NCI-H2227 treated with DMSO at 0.1 percent for 48 hours (cell line): ENCODE data around the gene MLXIPL.
"Not testable (repeated sequence)": the region's sequence is repeated elsewhere in the genome, so short reads cannot be mapped to it uniquely, and the experiment has no call there.

Experiments used
- DNase-seq: peaks from one replicate; lab custom pipeline; 2025; lab: John Stamatoyannopoulos, UW

The MLXIPL gene

DNA sequence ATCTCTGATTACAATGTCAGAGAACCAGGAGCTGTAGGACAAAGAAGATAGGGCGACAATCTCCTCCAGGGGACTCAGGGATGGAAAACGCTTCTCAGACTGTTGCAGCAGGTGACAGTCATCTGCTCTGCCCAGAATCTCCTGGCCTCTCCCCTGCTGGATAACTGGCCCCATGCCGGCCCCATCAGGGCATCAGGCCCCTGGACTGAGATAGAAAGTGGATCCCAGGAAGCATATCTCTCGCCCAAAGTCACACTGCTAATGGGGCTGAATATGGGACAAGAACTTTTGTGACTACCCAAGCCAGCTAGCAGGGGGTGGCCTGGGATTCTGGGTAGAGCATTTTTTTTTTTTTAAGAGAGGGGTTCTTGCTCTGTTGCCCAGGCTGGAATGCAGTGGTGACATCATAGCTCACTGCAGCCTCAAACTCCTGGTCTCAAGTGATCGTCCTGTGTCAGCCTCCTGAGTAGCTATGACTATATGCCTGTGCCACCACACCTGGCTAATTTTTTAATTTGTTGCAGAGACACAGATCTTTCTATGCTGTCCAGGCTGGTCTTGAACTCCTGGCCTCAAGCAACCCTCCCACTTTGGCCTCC lies 20.5 kb upstream of the MLXIPL start:
- no peak for DNase-seq

DNA sequence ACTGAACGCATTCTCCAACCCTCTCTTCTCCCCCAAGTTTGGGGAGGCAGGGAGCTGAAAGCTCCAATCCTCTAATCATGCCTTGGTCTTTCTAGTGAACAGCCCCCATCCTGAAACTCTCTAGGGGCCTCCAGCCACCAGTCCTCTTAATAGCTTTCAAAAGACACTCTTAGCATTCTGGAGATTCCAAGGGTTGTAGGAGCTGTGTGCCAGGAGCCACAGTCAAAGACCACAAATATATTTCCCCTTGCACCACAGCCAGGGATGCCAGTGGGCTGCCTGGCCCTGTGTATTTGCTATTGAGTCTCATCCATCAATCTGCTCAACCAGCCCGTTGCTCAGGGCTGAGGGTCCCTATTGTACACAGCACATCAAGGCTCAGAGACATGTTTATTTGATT lies 18.5 kb upstream of the MLXIPL start:
- no peak for DNase-seq

DNA sequence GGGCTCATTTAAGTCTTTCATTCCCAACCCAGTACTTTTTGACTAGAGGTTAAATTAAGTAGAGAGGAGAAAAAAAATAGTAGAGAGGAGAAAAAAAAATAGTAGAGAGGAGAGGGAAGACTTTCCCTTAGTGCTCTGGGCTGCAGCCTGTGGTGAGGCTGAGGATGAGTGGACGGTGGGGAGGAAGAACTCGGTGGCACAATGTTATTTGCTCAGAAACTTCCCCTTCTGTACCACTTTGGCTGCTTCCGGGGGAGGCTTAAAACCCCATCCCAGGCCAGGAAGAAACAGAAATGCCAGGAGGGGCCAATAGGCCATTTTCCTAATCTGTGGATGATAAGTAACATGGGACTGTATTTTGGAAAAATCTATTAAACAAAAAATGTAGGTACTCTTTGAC lies 14.6 kb upstream of the MLXIPL start:
- DNase-seq: no peak

GRCh38 chr7:73635428-73636200 lies 11.3 kb upstream of the MLXIPL start:
- no peak for DNase-seq

GRCh38 chr7:73633844-73634243 lies 9.5 kb upstream of the MLXIPL start:
- DNase-seq: no peak

DNA sequence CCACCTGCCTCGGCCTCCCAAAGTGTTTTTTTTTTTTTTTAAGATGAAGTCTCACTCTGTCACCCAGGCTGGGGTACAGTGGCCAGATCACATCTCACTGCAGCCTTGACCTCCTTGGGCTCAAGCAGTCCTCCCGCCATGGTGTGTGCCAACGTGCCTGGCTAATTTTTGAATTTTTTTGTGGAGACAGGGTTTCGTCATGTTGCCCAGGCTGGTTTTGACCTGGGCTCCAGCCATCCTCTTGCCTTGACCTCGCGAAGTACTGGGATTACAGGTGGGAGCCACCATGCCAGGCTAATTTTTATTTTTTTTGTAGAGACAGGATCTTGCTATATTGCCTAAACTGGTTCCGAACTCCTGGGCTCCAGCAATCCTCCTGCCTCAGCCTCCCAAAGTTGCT lies 9.0 kb upstream of the MLXIPL start:
- DNase-seq: no peak

- DNase-seq: no peak
These were observed 7.2 kb upstream of the MLXIPL start for GRCh38 chr7:73631558-73631957.

GRCh38 chr7:73628504-73628903 lies 4.2 kb upstream of the MLXIPL start:
- no peak for DNase-seq

DNA sequence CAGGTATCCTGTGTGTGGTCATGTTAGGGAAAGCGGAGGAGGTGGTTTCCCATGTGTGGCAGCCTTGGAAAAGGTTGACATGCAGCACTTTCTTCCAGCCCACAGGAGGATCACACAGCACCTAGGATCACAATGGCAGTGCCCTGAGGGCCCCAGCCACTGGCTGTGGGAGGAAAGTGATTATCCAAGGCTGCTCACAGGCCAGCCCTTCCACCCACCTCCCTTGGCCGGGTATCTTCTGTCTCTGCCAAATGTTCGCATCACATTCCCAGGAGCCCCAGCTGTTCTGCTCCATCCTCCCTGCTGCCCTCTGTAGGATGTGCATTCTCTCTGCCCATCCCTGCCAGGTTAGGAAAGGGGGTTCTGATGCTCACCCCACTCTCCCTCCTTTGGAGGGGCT lies 2.5 kb upstream of the MLXIPL start:
- DNase-seq: no peak

DNA sequence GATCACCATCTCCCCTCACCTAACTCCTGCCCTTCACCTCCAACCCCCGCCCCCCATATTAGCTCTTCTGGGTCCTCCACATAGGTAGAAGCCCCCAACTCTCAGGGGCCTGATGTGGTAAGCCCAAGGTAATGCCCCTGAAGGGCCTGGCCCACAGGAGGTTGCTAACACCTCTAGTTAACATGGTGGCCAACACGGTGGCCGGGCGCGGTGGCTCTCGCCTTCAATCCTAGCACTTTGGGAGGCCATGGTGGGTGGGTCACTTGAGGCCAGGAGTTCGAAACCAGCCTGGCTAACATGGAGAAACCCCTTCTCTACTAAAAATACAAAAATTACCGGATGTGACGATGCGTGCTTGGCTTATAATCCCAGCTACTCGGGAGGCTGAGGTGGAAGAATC lies 954 bp upstream of the MLXIPL start:
- no peak for DNase-seq

GRCh38 chr7:73624669-73625001 lies 313 bp upstream of the MLXIPL start:
- DNase-seq: no peak

GRCh38 chr7:73622909-73623797 lies 1.2 kb downstream of the MLXIPL start:
- no peak for DNase-seq

DNA sequence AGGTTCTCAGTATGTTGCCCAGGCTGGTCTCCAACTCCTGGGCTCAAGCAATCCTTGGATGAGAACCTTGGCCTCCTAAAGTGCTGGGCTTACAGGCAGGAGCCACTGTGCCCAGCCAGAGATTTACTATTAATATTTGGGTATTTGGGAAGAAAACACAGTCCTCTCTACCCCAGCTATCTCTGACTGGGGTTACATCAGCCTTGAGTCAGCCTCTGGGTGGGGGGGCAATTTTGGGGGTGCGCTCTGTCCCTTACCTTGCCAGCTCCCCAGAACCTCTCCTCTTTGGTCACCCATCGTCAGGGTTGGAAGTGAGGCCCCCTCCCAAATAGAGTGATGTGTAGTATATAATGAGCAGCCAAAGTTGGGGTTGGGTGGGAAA lies 1.8 kb downstream of the MLXIPL start:
- DNase-seq: no peak

DNA sequence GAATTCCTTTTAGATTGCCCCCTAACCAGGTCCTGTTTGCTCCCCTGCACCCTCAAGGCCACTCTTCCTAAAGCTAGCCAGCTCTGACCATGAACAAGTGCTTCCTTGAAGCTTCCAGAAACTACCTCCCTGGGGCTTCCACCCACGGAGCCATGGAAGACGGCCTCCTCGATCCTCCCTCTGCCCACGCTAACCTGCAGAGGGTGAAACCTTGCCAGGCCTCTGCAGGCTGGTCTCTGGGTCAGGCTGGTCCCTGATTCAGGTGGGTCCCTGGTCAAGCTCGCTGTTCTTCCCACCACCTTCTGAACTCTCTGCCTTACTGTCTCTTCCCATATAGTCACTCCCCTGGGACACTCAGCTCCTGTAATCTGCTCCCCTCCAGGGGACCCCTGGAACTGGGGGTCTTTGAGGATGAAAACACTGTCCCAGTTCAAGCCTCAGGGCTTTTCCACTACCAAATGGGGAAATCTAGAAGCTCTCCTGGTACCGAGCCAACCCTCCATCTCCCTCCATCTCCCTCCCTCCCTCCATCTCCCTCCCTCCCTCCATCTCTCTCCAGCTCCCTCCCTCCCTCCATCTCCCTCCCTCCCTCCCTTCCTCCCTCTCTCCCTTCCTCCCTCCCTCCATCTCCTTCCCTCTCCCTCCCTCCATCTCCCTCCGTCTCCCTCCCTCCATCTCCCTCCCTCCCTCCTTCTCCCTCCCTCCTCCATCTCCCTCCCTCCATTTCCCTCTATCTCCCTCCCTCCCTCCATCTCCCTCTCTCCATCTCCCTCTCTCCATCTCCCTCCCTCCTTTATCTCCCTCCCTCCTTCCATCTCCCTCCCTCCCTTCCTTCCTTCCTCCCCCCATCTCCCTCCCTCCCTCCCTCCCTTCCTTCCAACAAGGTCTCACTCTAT lies 2.9 kb downstream of the MLXIPL start:
- DNase-seq: no peak

DNA sequence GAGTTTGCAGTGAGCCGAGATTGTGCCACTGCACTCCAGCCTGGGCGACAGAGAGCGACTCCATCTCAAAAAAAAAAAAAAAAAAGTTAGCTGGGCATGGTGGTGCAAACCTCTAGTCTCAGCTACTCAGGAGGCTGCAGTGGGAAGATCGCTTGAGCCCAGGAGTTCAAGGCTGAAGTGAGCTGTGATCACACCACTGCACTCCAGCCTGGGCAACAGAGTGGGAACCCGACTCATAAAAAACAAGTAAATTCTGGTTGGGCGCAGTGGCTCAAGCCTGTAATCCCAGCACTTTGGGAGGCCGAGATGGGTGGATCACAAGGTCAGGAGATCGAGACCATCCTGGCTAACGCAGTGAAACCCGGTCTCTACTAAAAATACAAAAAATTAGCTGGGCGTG lies 4.9 kb downstream of the MLXIPL start:
- DNase-seq: not testable (repeated sequence)

- no peak for DNase-seq
These were observed 5.8 kb downstream of the MLXIPL start for GRCh38 chr7:73618538-73618937.

DNA sequence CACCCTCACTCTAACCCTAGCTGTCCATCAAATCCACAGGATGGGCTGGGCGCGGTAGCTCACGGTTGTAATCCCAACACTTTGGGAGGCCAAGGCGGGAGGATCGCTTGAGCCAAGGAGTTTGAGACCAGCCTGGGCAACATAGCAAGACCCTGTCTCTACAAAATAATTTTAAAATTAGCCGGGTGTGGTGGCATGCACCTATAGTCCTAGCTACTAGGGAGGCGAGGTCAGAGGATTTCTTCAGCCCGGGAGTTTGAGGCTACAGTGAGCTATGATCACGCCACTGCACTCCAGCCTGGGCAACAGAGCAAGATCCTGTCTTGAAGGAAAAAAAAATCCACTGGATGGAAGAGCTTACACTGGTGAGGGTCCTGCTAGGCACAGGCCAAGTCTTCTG lies 6.8 kb downstream of the MLXIPL start:
- not testable (repeated sequence) for DNase-seq

GRCh38 chr7:73615886-73616285 lies 8.4 kb downstream of the MLXIPL start:
- no peak for DNase-seq

DNA sequence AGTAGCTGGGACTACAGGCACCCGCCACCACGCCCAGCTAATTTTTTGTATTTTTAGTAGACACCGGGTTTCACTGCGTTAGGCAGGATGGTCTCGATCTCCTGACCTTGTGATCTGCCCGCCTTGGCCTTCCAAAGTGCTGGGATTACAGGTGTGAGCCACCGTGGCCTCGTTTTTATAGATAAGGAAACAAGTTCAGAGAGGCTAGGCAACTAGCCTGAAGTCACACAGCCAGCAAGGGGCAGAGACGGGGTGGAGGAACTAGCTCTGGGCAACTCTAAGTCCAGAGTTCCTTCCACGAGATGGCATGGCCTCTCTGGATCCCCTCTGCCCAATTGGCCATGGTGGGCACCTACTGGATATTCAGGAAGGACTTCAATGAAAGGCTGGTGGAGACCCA lies 9.4 kb downstream of the MLXIPL start:
- DNase-seq: not testable (repeated sequence)

DNA sequence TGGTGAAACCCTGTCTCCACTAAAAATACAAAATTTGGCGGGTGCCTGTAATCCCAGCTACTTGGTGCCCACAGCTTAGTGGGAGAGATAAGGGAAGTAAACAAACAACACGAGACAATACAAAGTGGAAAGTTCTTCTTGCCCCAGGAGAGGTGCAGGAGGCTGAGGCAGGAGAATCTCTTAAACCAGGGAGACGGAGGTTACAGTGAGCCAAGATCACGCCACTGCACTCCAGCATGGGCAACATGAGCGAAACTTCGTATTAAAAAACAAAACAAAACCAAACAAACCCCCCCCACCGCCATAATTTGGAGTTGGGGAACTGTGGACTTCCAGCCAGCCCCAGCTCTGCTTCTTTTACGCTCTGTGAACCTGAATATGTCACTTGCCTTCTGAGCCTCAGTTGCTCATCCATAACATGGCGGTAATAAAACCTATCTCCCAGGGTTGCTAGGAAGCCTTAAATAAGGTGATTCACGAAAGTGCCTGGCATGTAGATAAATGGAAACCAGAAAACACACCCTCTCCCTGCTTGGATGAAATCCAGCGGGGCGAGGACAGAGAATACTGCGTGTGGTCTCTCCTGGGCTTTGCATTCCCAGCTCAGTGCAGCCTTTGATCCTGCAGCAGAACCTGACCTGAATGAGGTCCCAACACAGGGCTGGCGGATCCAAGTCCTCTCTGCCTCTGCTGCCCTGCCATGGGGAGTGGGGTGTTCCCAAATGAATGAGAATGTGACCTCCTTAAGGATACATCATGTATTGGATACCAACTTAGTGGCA lies 10.2 kb downstream of the MLXIPL start:
- no peak for DNase-seq

- DNase-seq: no peak
These were observed 11.6 kb downstream of the MLXIPL start for GRCh38 chr7:73612598-73613269.
